GM18502 (cell line): Measurements from ENCODE around the gene STRN4.
"Not testable (repeated sequence)": the region's sequence is repeated elsewhere in the genome, so short reads cannot be mapped to it uniquely, and the experiment has no call there.

Source experiments
- ATAC-seq: cut with Tn5 transposase; IDR thresholded peaks from one replicate; pipeline ENCODE4 v1.9.1; 2021; ENCODE audit warnings: mild to moderate bottlenecking; ENCODE audit not compliant: unreplicated experiment, poor library complexity

STRN4 gene, protein sequence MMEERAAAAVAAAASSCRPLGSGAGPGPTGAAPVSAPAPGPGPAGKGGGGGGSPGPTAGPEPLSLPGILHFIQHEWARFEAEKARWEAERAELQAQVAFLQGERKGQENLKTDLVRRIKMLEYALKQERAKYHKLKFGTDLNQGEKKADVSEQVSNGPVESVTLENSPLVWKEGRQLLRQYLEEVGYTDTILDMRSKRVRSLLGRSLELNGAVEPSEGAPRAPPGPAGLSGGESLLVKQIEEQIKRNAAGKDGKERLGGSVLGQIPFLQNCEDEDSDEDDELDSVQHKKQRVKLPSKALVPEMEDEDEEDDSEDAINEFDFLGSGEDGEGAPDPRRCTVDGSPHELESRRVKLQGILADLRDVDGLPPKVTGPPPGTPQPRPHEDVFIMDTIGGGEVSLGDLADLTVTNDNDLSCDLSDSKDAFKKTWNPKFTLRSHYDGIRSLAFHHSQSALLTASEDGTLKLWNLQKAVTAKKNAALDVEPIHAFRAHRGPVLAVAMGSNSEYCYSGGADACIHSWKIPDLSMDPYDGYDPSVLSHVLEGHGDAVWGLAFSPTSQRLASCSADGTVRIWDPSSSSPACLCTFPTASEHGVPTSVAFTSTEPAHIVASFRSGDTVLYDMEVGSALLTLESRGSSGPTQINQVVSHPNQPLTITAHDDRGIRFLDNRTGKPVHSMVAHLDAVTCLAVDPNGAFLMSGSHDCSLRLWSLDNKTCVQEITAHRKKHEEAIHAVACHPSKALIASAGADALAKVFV

DNA sequence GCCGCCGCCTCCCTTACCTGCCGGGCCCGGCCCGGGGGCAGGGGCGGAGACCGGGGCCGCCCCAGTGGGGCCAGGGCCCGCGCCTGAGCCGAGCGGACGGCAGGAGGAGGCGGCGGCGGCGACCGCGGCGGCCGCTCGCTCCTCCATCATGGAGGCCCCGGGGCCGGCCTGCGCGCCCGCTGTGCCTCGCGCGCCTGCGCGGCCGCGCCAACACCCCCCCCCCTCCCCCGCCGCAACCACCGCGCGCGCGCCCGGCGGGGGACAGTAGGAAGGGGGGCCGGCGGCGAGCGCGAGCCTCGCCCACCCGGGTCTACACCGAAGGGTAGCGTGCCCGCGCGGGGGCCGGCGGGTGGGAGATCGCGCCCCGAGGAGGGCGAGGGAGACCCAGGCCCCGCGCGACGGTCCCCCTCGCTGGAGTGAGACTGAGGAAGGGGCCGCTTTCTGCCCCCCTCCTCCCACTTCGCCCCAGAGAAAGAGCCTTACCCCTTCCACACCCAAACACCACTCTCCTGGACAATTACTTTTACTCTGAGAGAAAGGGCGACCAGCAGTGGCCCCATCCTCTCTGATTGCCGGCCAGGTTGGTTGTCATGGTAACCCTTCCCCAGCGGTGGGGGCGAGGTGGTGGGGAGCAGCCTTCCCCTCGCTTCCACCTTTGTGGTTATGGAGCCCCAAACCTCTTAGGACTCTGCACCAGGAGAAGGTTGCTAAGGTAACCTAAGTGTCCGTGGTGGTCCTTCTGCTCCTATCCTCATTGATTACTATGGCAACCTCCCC, at the start of gene STRN4:
STRN4 (minus strand) TSS at position 170 of the 777 bp plus-strand sequence; CDS start at position 150, 20 bp downstream.
- peak; percentile 67 for ATAC-seq

DNA sequence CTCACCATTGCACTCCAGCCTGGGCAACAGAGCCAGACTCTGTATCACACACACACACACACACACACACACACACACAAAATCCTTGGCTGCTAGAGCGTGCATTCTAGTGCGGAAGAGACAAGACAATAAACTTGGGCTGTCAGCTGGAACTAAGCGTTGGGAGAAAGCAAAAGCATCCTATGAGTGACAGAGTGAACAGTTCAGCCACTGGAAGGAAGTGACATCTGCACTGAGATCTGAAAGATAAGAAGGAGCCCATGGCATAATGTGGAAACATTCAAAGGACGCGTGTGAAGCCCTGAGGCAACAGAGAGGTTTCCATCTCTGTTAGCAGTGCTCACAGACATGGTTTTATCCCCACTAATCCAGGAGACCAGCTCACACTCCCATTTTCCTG, 45.7 kb upstream of the STRN4 start:
- ATAC-seq, result no peak

DNA sequence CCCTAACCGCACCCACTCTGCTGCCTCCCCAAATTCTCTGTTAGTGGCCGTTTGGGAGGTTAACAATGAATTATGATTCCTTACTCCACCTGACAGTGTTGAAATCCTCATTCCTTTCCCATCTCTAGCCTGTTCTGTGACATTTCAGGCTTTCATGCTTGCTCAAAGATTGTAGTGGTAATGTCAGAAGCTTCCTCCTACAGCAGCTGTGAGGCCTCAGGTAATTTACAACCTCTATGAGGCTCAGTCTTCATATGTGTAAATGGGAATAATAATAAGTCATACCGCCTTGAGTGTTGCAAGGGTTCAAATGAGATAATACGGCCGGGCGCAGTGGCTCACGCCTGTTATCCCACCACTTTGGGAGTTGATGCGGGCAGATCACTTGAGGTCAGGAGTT, 43.1 kb upstream of the STRN4 start:
- ATAC-seq, result no peak

DNA sequence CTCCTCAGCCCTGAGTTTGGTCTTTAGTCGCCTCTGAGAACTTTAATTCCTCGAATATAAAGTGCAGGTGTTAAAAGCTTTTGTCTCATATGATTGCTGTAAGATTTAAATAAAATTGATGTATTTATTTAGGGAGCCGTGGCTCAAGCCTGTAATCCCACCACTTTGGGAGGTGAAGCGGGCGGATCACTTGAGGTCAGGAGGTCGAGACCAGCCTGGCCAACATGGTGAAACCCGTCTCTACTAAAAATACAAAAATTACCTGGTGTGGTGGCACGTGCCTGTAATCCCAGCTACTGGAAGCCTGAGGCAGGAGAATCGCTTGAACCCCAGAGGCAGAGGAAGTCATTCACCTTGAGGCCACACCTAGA, 42.7 kb upstream of the STRN4 start:
- ATAC-seq, result no peak

DNA sequence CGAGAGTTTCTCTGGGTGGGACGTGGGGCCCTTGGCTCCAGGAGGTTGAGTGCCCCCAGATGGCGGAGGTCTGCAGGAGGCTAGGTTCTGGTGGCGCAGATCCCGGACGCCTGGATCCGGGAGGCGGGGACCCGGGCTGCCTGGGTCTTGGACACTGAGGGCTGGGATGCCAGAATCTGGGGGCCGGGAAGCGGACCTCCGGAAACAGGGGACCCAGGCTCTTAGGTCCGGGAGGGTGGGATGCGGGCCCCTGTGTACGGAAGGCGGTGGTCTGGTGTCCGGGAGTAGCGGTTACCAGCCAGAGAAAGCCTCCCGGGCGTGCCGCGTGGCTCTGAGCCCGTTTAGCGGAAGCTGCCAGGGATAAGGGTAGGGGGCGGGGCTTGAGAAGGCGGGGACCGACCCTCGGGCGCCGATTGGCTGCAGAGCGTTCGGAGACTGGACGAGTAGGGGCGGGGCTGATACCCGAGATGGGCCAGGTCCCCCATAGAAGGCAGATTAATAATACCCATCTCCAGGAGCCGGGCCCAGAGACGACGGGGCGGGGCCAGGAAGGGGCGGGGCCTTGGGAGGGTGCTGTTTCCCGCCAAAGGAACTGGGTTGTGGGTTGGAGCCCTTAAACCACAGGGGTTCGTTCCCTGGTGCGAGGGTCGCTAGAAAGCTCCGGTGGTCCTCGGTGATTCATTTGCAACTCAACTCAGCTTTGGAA, 42.2 kb upstream of the STRN4 start, which contains the start of gene SLC1A5:
SLC1A5 (minus strand) TSS at position 333 of the 706 bp plus-strand sequence. CDS start 629 bp downstream, outside the sequence.
- ATAC-seq, result peak; percentile 59

DNA sequence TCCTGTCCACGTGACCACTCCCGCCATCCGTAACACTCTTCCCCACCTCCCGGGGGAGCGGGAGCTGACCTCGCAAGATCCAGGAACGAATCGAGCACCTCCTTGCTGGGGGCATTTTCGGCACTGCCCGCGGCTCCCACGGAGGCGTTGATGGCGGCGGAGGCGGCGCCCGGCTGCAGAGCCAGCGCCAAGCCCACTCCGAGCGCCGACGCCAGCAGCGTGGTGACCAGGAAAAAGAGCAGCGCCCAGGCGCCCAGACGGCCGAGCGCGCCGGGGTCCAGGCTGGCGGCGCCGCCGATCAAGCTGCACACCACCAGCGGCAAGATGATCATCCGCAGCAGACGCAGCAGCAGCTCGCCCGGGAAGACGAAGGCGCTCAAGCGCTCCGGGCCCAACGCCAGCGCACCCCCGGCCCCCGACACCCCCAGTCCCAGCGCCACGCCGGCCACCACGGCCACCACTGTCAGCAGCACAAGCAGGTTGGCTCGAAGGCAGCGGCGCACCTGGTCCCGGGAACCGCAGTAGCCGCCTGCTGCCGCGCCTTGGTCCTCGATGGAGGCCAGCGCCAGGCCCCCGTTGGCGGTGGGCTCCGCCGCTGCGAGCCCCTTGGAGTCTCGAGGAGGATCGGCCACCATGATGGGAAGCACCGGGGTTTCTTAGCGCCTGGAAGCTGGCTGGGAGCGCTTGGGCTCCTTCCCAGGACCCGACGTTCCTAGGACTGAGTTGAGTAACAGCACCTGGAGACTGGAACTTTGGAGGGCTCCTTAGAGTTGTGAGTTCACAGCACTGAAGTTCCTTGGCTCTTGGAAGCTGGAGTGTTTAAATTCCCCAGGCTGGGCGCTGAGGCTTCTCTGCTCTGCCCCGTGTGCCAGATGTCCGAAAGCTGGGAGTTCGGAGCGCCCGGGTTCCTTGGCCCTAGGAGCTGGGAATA, 41.3 kb upstream of the STRN4 start:
- ATAC-seq, result no peak

DNA sequence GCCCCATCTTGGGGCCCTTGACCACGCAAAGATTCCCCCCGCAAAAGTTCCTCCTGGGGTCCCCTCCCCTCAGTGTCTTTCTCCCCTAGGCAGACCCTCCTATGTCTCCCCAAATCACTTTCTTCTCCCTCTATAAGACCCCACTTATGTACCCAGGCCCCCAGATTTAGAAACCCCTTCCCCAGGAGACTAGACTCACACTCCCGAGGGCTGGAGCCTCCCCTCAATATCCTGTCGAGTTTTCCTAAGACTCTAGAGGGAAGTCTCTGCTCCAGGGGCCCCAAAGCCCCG, 40.7 kb upstream of the STRN4 start:
- no peak for ATAC-seq

DNA sequence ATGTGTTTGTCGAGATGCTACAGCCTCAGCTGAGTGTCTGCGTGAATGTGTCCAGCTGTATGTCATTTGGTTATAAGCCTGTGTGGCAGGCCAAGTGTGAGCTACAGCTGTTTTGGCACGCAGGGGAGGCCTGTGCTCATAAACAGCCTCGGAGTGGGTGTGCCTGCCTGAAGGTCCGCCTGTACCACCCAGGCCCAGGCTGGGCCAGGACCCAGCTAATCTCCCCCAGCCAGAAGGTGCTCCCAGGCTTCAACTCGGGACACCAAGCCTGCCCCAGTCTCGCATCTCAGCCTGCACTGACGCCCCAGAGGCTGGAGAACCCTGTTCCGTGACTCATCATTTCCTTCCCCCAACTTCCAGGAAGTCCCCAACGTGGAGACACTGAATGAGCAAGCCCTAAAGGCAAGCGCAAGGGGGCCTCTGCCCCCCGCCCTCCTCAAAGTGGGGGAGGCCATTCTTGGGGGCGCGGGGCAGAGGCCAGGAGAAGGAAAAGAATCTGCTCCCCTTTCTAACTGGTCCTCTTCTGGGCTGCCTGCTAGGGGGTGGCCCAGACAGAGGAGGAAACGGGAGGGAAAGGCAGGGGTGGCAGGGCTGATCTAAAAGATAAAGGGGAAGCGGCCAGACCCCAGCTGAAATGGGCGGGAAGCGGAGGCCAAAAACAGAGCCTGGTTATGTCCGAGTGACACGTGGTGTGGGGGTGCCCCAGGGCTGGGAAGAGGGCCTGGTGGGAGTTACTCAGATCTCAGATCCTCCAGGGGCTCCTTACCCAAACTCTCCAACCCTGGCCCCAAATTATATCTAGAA, 40.2 kb upstream of the STRN4 start:
- peak; percentile 40 for ATAC-seq

DNA sequence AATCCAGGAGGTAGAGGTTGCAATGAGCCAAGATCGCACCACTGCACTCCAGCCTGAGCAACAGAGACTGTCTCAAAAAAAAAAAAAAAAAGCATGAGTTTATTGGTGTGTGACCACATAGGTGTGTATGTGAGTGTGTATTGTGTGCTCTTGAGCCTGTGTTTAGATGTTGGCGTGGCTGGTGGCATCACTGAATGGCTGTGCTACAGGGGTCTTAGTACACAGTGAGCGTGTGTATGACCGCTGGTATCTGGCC, 39.7 kb upstream of the STRN4 start:
- ATAC-seq, result no peak

DNA sequence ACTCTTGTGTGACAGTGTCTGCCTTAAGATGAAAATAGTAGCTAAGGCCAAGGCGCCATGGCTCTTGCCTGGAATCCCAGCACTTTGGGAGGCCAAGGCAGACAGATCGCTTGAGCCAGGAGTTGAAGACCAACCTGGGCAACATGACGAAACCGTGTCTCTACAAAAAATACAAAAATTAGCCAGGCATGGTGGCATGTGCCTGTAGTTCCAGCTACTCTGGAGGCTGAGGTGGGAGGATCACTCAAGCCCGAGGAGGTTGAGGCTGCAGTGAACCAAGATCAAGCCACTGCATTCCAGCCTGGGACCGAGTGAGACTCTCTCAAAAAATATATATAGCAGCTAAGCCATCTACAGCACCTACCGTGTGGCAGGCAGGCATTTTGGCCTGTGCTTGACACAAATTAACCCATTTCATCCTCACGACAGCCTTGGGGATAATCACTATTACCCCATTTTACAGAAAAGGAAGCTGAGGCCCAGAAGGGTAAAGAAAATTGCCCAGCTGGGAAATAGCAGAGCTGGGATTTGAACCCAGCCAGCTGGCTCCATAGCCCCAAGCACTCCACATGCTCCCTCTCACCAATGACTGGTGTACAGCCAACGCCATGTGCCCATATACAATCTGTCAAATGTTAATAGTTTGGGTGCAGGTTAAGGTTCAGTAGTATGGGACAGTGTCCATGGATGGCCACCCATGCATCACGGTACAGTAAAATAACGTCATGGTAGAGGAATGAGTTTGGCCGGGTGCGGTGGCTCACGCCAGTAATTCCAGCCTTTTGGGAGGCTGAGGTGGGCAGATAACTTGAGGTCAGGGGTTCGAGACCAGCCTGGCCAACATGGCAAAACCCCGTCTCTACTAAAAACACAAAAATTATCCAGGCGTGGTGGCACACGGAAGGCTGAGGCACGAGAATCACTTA, 39.1 kb upstream of the STRN4 start:
- no peak for ATAC-seq

DNA sequence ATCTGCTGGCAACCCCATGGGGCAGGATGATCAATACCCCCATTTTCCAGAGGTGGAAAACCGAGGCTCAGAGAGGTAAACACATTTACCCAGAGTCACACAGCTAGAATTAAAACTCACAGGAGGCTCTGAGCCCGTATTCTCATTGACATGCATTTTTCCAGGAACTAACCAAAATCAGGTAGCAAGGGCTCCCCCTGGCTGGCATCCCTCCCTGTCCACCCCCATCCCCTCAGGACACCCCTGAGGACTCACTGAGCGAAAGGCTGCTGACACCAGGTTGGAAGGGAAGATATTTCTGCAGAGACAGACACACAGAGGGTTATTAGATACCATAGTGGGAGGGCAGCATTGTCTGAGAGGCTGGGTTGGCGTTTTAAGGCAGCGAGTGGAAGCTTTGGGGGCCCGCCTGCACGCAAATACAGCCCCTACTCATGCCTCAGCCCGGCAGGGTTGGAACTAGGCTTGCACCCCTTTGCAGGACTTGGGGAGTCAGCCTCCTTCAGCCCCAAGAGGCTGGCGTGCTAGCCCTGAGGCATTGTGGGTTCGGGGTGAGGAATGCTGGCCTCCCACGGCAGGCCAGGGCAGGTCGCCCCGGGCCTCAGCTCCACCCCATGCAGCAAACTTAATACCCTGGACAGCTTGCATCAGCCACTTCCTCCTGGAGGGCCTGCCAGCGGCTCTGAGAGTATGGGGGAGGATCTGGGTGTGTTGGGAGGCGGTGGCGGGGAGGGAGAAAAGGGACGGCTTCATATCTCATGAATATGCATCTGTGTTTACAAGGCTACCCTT, 38.2 kb upstream of the STRN4 start:
- no peak for ATAC-seq

DNA sequence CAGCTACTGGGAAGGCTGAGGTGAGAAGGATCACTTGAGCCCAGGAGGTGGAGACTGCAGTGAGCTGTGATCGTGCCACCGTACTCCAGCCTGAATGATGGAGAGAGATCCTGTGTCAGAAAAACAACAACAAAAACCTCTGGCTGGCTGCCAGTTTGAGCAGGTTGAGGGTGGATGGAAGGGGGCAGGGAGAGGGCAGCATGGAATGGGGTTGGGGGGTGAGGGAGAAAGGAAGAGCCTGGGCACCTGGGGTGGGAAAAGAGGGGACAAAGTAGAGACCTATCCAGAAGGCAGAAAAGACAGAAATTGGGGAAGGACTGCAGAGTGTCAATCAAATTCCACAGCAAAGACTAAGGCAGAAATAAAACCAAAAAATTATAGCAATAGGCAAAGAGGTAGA, 37.4 kb upstream of the STRN4 start:
- no peak for ATAC-seq

DNA sequence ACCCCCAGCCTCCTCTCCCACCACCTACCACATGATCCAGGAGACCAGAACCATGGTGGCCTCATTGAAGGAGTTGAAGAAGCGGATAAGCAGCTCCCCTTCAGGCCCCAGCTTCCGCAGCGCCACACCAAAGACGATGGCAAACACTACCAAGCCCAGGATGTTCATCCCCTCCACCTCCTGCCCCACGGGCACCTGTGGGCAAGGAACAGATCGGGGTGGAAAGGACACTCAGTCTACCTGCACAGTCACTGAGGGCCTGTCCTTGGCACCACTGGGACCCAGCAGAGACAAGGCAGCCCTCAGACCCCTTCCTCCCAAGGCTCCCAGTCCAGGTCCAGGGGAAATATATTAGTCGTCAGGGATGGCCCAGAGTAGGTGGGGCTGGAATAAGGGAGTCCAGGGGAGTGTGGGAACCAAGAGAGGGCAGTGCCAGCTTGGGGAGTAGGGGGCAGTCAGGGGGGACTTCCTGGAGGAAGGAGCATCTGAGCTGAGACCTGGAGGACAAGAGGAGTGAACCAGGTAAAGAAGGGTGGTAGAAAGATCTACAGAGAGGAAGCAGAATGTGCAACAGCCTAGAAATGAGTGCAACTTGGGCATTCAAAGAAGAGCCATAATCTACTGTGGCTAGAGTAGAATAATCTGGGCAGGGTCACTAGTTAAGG, 36.2 kb upstream of the STRN4 start:
- ATAC-seq, result no peak

DNA sequence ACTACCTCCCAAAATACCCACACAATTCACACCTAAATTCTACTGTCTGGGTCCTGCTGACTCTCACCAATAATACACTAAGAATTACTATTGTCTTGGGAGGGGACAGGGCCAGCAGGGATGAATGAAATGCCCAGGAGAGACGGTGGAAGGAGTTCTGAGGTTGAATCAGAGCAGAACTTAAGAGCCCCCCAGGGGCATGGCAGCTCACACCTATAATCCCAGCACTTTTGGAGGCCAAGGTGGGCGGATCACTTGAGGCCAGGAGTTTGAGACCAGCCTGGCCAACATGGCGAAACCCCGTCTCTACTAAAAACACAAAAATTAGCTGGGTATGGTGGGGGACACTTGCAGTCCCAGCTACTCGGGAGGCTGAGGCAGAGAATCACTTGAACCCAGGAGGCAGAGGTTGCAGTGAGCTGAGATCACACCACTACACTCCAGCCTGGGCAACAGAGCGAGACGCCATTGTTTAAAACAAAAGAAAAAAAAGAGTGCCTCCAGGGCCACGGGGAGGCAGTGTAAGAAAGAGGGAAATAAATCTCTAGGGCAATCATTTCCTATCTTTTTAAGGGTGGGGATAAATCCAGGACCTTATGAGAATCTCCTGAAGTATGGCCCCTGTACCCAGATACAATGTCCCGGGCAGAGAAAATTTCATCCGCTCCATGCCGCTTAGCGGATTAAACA, 31.9 kb upstream of the STRN4 start:
- not testable (repeated sequence) for ATAC-seq

DNA sequence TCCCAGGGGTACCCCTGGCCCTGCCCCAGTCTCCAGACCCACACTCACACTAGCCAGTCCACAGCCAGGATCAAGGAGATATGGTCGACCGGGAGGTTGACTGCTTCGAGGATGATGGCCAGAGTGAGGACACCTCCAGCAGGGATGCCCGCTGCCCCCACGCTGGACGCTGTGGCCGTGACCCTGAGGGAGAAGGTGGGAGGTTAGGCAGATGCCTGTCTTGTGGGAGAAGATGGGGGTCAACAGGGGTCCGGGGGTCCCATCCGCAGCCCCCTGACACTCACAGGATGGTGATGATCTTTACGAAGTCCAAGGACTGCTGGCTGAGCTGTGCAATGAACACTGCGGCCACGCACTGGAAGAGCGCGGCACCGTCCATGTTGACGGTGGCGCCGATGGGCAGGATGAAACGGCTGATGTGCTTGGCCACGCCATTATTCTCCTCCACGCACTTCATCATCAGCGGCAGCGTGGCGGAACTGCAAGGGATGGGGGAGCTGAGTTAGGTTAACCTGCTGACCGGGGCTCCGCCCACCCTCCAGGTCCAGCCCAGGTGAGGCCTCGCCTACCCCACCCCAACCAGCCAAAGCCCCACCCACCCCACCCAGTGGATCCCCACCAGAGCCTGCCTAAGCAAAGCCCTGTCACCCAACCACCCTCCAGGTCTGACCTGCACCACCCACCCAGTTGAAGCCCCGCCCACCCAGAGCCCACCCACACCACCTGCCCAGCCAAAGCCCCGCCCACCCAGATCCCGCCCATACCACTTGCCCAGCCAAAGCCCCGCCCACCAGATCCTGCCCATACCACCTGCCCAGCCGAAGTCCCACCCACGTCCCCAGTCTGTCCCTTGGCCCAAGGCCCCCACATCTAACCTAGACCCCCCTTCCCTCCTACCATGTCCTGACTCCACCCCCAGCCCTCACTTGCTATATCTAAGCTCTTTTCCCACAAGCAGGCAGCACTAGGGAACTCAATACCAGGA, 31.0 kb upstream of the STRN4 start:
- ATAC-seq, result no peak
